ENCODE measurements around the gene INHBE.
A peak's percentile ranks its signal among the peaks of the same experiment; 100 is the strongest.

Gene INHBE

GRCh38 chr12:57487055-57487596 lies 32.0 kb downstream of the INHBE start:
- Histone ChIP-seq H3K36me3 (peaks cover 33% of the 10 kb centered on the region), H3K4me1 (ENCODE audit: control insufficient read depth in 1 of 2, insufficient read depth in 1 of 2, low read depth in 1 of 2, low read length in 1 of 2) (peaks cover 19% of the 10 kb centered on the region in 2 experiments), H3K4me3 (ENCODE audit: low read depth in 1 of 2, low read length in 1 of 2) (peak overlapping the region; percentile 69 to 90), H3K27ac (peak overlapping the region; percentile 86), H3K9me3 (no peaks in the 10 kb centered on the region), H3K27me3 (no peaks in the 10 kb centered on the region)
- TF ChIP-seq CTCF (IDR thresholded peaks at IDR 0.05), result no peak

GRCh38 chr12:57487597-57488401 lies 32.7 kb downstream of the INHBE start, which contains the start of gene MARS1:
Gene MARS1, plus strand, starts transcription at chr12:57488068. Its CDS starts 23 bp downstream, at chr12:57488091.
- TF ChIP-seq CTCF (IDR thresholded peaks at IDR 0.05), result peak; percentile 54
- H3K36me3 ChIP-seq, result peaks cover 40% of the 10 kb centered on the region
- peak within 1 kb of the TSS; percentile 86 for H3K27ac ChIP-seq
- H3K4me3 ChIP-seq (ENCODE audit: low read depth in 1 of 2, low read length in 1 of 2), result peak within 1 kb of the TSS; percentile 69 to 90
- H3K9me3 ChIP-seq, result no peaks in the 10 kb centered on the region
- H3K4me1 ChIP-seq (ENCODE audit: control insufficient read depth in 1 of 2, insufficient read depth in 1 of 2, low read depth in 1 of 2, low read length in 1 of 2), result peaks cover 19% of the 10 kb centered on the region in 2 experiments
- H3K27me3 ChIP-seq, result no peaks in the 10 kb centered on the region

- Histone ChIP-seq H3K9me3 (no peaks in the 10 kb centered on the region), H3K27ac (peak overlapping the region; percentile 86), H3K27me3 (no peaks in the 10 kb centered on the region), H3K4me1 (ENCODE audit: control insufficient read depth in 1 of 2, insufficient read depth in 1 of 2, low read depth in 1 of 2, low read length in 1 of 2) (peaks cover 19% of the 10 kb centered on the region in 2 experiments), H3K4me3 (ENCODE audit: low read depth in 1 of 2, low read length in 1 of 2) (peak overlapping the region; percentile 69 to 90), H3K36me3 (peaks cover 42% of the 10 kb centered on the region)
- TF ChIP-seq CTCF (IDR thresholded peaks at IDR 0.05), result no peak
These were observed 33.5 kb downstream of the INHBE start for GRCh38 chr12:57488402-57489156.

- Histone ChIP-seq H3K36me3 (peaks cover 45% of the 10 kb centered on the region), H3K27ac (no peak overlapping the region), H3K4me3 (ENCODE audit: low read depth in 1 of 2, low read length in 1 of 2) (peak overlapping the region in 1 of 2 experiments; percentile 90), H3K27me3 (no peaks in the 10 kb centered on the region), H3K4me1 (ENCODE audit: control insufficient read depth in 1 of 2, insufficient read depth in 1 of 2, low read depth in 1 of 2, low read length in 1 of 2) (peaks cover 19% of the 10 kb centered on the region in 2 experiments), H3K9me3 (no peaks in the 10 kb centered on the region)
- TF ChIP-seq CTCF (IDR thresholded peaks at IDR 0.05), result no peak
These were observed 34.1 kb downstream of the INHBE start for GRCh38 chr12:57489157-57489641.

- no peak for TF ChIP-seq CTCF (IDR thresholded peaks at IDR 0.05)
- Histone ChIP-seq H3K27ac (no peak overlapping the region), H3K36me3 (peaks cover 50% of the 10 kb centered on the region), H3K4me3 (ENCODE audit: low read depth in 1 of 2, low read length in 1 of 2) (no peak overlapping the region), H3K9me3 (no peaks in the 10 kb centered on the region), H3K4me1 (ENCODE audit: control insufficient read depth in 1 of 2, insufficient read depth in 1 of 2, low read depth in 1 of 2, low read length in 1 of 2) (peaks cover 19% of the 10 kb centered on the region in 2 experiments), H3K27me3 (no peaks in the 10 kb centered on the region)
These were observed 35.0 kb downstream of the INHBE start for GRCh38 chr12:57490126-57490525.

Data from neutrophil (primary cell).